ENCODE data around the gene RPAP3. TPM values are rescaled to one million over a fixed set of nuclear protein-coding genes. Genes with fewer than 3 reads are reported as not detected.

RPAP3 gene
- total and polyA plus RNA-seq, 9 of the 15 experiments (the other 6 are each of a cell fraction or from before 2014, with no cell fraction given): 40.0 to 92.1 (median 54.1) TPM

- no TSS peak for BruUV-seq (replicated peaks)
- Histone ChIP-seq H3K9me1 (ENCODE audit: control insufficient read depth, insufficient read depth, low read length) (no peaks in the 10 kb centered on the region), H3K4me1 (replicated peaks in 1 of 2; ENCODE audit: control insufficient read depth in 2 of 2, insufficient read depth in 2 of 2, low read length in 2 of 2) (peaks cover 4% of the 10 kb centered on the region in 2 experiments), H4K20me1 (replicated peaks; ENCODE audit: control insufficient read depth, insufficient read depth, low read length) (no peaks in the 10 kb centered on the region; the same call in 1 of the 2 replicates), H3K36me3 (ENCODE audit: control insufficient read depth, insufficient read depth, low read length) (no peaks in the 10 kb centered on the region), H3K9ac (ENCODE audit: insufficient read depth in 1 of 2, low read depth in 2 of 2, low read length in 2 of 2) (no peak overlapping the region), H3K27me3 (ENCODE audit: control insufficient read depth in 2 of 2, insufficient read depth in 2 of 2, low read length in 2 of 2) (no peaks in the 10 kb centered on the region), H3K27ac (ENCODE audit: extremely low read depth, low read depth, low read length) (no peak overlapping the region), H3K9me3 (replicated peaks; ENCODE audit: control insufficient read depth, insufficient read depth, low read depth, low read length) (no peaks in the 10 kb centered on the region), H3K79me2 (ENCODE audit: control insufficient read depth, insufficient read depth, low read length) (no peaks in the 10 kb centered on the region), H3K4me2 (ENCODE audit: insufficient read depth, low read length) (no peak overlapping the region), H2AFZ (ENCODE audit: low read depth, low read length) (no peak overlapping the region), H3K4me3 (no peak overlapping the region)
- POLR2A ChIA-PET: interaction anchor here (0.9 kb wide), 2 partner anchors 8 to 68 kb away, joined by 3 read pairs; no protein-coding TSS in a partner anchor
- no peak for FAIRE-seq
- CTCF ChIA-PET (ENCODE audit: low intra/inter-chr PET ratio): interaction anchor here (0.6 to 2.7 kb wide), 12 partner anchors 44 to 450 kb away, joined by 3 to 32 read pairs (median 4); partner anchors contain the start of genes RAPGEF3 and SLC48A1
- intact Hi-C loops (cut with micrococcal nuclease) (loop anchor here (1.0 to 10.0 kb wide), 5 partner anchors 52 to 450 kb away; no protein-coding TSS in a partner anchor), in situ Hi-C loops (cut with MboI) (loop anchor here (5.0 to 10.0 kb wide), 4 partner anchors 60 to 462 kb away; partner anchors contain the start of gene SLC48A1)
- DNase-seq (ENCODE audit: extremely low read depth in 1 of 4, low spot score in 3 of 4): no peak
- ATAC-seq: no peak
- WGBS (ENCODE audit: insufficient coverage, low coverage, missing lambda C conversion rate): 23% methylated on average over 5 of the region's 5 CpGs
- TF ChIP-seq ZBTB40 (IDR thresholded peaks at IDR 0.05) (no peak), ZBTB40 (CRISPR knock-in tag; IDR thresholded peaks at IDR 0.05) (no peak), TCF7L2 (IDR thresholded peaks at IDR 0.05; ENCODE audit: low read depth, low read length) (no peak), CXXC5 (CRISPR knock-in tag; IDR thresholded peaks at IDR 0.05) (no peak), ZBTB9 (CRISPR knock-in tag; IDR thresholded peaks at IDR 0.05) (no peak), ZBTB1 (CRISPR knock-in tag; IDR thresholded peaks at IDR 0.05; ENCODE audit: borderline replicate concordance, low read depth) (no peak), NR4A1 (CRISPR knock-in tag; IDR thresholded peaks at IDR 0.05) (no peak), NR4A1 (tag; IDR thresholded peaks at IDR 0.05) (no peak), PHF21A (IDR thresholded peaks at IDR 0.05; ENCODE audit: borderline replicate concordance, low read depth) (no peak), GTF2B (IDR thresholded peaks at IDR 0.05; ENCODE audit: extremely low read depth, insufficient read length) (no peak), ETS2 (tag; IDR thresholded peaks at IDR 0.05; ENCODE audit: borderline replicate concordance, poor library complexity, severe bottlenecking) (no peak)
These were observed 9.1 kb upstream of the RPAP3 start for GRCh38 chr12:47714826-47715386.

Data from K562 (cell line).